Medulla oblongata (tissue), 1 donor: ENCODE results near the gene FARS2.

Source experiments
- DNase-seq: peaks from one replicate; pipeline ENCODE4 v3.0.0-alpha.2; 2015; ENCODE audit errors: extremely low spot score

Gene FARS2

DNA sequence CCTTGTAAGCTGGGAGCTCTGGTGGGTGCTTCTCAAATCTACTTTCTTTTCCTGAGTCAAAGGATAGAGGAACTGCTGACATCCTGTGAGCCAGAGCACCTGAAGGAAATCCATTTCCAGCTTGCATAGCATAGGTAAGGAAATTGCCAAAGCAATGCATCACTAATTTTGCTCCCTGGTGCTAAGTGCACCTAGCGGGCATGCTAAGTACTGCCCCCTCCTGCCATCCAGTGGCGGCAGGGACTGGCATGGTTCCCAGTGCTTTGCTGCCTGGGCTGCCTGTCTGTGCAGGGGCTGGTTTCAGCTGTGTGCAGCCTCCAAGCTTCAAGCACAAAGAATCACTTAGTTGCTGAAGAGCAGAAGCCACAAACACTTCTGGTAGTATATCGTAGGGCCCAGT, 63.9 kb downstream of the FARS2 start:
- peak; percentile 74 for DNase-seq

DNA sequence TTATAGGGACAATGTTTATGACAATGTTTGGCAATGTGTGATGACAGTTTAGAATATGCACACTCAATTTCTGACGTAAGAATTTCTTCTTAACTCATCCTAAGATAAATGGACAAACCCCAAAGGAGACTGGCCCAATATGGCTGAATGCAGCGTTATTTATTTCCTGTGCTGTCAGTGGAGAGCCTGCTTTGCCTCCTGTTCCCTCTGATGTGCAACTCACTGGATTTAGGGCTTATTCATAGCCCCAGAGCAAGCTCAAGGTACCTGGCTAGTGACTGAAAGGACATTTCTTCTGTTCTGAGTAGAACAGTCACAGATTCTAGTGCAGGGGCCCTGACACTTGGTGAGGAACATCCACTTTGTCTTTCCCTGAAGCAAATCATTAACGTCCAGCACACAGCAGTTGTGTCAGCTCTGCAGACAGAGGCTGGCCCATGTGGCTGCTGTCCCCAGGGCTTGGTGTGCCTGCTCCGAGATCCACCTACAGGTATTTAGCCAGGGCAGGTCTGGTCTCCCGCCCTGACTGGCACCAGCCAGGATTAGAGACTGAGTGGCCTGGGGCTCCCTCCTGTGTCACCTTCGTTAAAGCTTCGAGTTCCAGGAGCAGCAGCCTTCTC, 64.8 kb downstream of the FARS2 start:
- DNase-seq, result no peak

DNA sequence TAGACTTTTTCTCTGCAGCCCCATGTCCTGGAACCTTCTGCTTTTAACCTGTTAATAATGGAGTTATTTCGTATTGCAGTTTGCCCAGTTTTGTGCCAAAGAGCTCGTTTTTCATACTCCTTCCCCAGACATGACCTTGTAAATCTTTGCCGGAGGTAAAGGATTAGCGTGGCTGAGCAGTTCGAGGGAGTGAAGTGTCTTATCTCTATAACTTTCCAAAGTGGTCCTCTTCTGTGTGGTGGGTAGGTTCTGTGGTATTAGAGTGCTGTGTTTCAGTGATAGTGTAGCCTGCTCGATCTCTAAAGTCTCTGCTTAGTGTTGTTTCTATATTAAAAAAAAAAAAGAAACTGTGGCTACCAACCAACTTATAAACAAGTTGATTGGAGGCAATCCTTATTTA, 67.5 kb downstream of the FARS2 start:
- DNase-seq, result no peak

DNA sequence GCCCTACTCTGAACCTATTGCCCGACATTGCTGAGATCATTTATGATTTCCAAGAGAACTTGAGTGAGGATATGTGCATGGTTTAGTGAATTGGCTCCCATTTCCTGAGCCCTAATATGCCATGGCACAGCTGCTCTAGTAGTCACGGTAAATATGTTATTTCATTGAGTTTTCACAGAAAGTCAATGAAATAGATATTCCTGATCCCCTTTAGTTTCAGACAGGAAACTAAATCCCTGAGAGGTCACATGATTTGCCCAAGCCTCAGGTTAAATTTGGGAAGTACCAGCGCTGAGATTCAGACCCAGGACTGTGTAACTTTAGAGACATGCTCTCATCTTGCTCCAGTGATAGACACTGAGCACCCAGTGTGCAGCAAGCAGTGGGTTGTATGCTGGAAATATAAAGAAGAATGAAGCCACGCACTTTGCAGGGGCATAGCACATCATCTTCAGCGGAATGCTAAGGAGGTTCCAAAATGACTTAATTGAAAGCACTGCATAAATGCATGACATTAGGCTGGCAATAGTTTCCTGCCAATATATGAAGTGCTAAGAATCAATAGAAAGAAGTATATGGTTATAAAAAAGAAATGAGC, 70.6 kb downstream of the FARS2 start:
- no peak for DNase-seq

DNA sequence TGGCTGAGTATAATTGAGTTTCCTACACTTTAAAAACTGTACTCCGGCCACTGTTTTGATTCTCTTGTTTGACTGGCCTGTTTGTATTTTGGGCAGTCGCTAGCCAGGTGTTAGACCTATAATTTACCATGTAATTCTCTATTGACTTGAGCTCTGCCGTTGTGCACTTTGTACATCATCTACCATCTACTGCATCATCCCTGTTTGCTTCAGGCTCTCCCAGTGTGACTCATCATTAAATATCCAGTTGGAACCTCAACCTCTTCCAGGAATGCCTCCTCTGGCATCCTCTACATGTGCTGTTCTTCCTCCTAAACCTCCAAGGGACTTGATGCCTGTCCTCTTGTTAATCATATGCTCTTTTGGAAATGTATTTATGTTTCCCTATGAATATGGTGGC, 72.3 kb downstream of the FARS2 start:
- DNase-seq, result no peak

DNA sequence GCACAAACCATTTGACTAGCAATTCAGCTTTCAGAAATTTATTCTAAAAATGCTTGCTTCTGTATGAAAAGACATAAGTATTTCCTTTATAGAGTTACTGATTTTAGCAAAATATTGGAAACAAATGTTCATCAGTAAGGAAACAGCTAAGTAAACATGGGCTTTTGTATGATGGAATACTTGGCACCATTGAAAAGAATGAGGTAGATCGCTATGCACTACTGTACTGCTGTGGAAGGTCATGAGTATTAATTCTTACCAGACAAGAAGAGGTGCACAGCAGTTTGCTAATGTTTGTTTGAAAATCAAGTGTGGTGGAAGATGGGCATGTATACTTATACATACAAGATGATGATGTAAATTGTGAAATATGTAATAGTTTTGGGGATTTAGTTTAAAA, 73.0 kb downstream of the FARS2 start:
- DNase-seq, result no peak

DNA sequence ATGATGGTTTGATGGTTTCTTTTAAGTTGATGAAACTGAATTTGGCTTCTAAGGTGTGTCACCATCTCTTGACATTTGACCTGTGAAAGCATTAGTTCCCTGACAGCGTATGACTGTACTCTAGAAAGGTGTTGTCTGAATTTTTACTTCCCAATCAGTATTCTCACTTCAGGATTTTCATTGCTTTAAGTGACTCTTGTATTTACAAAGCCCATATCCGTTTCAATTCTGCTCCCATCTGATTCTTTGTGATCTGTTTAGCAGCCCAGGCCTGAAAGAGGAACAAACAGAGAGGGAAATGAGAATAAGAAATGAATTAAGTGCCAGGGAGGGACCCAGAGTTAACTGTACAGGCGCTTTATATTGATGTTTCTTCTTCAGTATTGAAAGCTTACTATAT, 73.7 kb downstream of the FARS2 start:
- peak; percentile 58 for DNase-seq

DNA sequence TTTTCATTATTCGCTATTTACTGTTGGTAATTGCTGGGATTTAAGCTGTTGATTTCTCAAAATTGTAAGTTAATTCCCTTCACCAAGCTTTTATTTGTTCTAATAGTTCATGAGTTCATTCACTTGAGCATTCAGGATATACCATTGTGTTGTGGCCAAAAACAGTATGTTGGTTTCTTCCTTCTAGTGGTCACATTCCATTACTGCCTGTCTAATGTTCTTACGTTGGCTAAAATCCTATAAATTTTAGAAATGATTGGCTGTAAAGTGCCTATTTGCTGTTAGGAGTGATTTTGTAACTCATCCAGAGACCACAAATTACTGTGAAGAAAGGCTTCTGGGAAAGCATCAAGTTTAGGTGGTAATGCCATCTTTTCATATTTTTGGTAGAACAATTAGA, 76.3 kb downstream of the FARS2 start:
- DNase-seq, result no peak

DNA sequence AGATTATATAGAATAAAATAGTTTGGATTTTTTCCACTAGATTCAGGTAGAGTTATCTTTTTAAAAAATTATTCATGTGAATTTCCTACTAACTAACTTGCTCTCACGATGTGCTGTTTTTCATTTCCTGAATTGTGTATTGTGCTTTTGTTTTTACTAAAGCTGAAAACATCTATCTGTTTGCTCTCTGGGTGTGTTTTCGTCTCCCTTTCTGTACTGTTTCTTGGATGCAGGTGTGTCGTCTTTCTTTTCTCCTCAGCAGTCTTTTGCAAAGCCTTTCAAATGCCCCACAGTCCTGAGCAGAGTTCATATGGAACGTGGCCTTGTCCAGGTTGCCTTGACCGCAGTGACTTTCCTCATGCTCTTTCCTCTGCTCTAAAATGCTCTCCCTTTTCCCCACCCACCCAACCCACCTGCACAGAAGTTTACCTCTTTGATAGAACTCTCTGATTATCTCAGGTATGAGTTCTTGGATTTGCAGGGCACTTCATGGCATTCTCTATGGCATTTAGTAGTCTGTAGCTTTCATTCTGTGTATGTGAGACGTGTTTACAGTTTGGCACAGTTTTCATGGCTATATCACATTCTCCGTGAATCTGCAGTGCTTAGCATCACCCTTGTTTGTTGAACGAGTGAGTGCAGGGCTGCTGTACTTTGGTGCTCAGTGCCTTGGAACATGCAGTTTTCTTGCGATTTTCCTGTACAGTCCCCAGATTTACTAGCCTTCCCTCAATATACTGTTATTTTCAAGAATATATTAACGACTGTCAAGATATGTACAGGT, 77.1 kb downstream of the FARS2 start:
- DNase-seq, result no peak

DNA sequence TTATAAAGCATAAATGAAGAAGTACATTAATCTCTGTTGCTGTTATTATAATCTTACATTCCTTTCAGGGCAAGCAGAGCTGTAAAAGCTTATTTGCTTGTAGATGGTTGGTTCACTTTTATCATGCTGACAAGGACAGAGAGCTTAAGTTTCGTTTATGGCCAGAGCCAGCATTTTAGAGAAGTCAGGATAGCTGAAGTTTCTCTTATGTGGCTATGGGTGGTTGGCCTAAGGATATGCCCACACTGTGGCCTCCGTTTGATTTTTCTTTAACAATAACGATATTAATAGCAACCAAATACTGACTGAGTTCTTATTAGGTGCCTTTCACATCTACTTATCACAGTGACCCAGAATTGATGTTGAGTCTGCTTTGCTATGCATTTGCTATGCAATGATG, 78.5 kb downstream of the FARS2 start:
- DNase-seq, result peak; percentile 32

DNA sequence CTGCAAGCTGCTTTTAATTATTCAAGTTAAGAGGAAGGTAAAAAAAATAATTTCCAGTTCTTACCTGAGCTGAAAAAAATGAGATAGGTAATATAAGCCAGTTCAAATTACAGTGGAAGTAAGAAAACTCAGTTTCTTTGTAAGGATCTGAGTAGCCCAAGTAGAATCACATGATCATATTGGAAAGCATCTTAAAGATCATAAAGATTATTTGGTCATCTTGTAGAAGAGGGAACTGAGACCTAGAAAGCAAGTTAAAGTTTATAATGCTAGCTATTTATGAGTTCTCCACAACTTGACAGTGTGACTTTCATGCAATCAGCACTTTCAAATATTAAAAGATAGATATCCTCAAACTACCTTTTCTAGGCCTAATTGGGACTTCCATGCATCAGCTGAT, 80.5 kb downstream of the FARS2 start:
- DNase-seq, result no peak

DNA sequence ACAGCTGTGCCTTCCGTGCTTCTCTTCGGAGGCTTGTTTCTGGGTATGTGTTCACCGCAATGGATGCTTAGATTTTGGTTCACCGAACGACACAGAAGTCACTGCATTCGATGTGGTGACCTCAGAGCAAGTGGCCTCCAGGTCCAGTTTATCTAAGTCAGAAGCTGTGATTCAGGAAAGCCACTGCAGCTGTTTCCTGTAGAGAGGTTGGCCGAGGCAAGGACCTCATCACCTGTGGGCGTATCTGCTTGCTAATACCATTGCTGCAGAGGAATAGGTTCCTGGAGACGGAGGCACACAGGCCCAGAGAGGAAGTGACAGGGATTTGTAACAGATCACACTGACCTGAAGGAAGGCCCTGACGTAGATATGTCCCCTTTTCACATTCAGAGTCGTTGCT, 82.7 kb downstream of the FARS2 start:
- no peak for DNase-seq

DNA sequence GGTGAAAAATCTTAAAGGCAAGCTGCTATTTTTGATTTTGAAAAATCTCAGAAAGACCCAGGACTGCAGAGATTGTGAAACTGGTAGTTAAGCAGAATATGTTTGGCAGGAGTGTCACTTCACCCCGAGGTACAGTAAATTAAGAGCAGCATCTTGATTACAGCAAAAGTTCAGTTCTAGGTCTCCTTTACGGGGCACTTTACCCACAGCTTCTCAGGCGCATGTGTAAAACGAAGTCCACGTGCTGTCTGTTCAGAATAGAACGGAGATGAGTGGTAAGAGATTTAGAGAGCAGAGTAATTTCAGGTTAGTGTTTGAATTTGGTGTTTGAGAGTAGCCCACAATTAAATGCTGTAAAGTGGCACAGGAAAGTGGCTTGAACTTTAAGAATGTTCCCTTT, 84.0 kb downstream of the FARS2 start:
- no peak for DNase-seq

DNA sequence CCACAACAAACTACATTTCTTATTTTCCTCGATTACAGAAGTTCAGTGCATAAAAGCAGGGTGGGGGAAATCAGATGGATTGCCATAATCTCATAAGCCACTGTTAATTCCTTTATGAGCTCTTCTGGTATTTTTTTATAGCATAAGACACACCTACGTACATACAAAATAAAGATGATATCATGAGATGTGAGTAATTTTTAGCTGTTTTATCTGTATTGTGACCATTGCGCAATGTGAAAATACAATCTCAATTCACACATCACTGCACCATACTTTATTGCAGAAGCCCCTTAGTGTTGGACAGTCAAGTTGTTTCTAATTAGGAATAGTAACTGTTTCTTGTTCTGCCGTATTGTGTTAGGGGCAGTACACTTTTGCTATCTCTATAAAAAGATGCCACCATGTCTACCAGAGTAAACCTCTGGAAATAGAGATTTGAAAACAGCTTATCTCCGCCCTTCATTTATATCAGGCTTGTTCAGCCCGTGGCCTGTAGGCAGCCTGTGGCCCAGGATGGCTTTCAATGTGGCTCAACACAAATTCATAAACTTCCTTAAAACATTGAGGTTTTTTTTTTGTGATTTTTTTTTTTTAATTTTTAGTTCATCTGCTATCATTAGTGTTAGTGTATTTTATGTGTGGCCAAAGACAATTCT, 90.4 kb downstream of the FARS2 start:
- DNase-seq, result no peak

DNA sequence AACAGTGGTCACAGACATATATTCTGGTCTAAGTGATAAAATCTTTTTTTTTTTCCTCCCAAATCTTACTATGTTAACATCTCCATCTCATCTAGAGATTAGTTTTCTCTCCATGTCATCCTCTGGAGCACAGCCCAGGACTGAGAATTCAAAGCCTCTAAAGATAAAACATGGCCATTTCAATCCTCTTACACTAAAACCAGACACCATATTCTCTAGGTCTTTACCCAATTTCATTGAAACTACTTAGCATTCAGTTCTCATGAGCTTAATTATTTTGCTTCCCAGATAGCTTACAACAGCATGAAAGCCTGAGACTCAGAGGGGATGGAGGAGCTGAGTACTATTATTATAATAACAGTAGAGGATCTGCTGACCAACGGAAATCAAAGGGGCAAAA, 92.7 kb downstream of the FARS2 start:
- no peak for DNase-seq

DNA sequence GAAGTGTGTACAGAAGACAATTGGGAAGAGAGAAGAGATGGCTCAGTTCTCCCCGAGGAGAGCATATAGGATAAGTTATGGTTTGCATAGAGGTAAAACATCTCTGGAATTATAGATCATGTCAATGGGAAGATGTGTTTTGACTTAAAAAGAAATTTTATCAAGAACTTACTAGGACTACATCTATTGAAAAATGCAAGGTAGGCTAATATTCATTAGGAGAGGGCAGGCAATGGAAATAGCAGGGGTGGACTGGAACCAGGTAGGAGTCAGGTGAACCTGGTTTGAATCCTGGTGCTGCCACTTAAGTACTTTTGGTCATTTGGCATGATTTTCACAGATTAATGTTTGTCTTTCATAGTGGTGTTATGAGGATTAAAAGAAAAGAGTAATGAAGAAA, 96.2 kb downstream of the FARS2 start:
- no peak for DNase-seq

DNA sequence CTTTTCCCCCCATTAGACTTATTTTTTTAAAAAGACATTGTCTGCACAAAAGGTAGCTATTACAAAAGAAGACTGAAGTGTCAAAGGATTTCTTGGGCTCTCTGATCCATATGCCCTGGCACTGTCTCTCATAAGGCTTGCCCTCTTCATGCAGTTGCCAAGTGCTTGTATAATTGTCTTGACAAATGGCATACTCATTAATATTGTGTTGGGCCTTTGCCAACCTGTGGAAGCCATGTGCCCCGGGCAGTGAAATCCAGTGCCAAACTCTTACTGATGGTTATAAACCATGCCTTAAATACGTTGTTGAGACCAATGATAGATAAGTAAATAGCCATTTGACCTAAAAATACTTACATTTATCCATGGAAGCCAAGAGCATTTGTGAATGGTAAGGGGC, 98.1 kb downstream of the FARS2 start:
- DNase-seq, result no peak

DNA sequence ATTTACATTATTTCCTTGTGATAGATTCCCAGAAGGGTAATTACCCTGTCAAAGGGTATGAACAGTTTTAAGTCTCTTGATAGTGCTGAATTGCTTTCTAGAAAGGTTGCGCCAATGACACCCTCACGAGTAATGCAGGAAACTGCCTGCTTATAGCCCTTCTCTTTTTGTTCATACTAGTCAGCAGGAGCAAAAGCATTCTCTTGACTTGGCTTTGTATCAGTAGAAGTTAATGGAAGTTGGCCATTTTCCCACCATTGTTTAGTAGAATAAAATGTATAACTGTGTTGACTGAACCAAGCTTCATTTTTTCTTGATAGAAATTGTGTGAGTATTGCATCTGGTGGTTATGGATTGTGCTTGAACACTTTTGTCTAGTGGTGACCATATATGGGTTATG, 100.1 kb downstream of the FARS2 start:
- DNase-seq, result no peak

DNA sequence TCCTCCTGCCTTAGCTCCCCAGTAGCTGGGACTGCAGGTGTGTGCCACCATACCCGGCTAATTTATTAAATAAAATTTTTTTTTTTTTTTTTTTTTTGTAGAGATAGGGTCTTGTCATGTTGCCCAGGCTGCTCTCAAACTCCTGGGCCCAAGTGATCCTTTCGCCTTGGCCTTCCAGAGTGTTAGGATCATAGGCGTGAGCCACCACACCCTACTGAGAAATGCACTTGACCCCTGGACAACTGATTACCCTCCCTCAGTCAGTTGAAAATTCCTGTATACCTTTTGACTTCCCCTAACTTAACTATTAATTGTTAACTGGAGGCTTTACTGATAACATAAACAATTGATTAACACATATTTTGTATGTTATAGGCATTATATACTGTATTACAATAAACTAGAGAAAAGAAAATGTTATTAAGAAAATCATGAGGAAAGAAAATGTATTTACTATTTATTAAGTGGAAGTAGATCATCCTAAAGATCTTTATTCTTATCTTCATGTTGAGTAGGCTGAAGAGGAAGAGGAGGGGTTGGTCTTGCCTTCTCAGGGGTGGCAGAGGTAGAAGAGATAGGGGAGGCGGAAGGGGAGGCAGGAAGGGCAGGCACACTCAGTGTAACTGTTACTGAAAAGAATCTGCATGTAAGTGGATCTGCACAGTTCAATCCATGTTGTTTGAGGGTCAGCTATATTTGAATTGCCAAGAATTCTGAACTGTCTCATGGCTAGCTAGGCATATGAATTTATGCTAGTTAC, 104.3 kb downstream of the FARS2 start:
- no peak for DNase-seq

DNA sequence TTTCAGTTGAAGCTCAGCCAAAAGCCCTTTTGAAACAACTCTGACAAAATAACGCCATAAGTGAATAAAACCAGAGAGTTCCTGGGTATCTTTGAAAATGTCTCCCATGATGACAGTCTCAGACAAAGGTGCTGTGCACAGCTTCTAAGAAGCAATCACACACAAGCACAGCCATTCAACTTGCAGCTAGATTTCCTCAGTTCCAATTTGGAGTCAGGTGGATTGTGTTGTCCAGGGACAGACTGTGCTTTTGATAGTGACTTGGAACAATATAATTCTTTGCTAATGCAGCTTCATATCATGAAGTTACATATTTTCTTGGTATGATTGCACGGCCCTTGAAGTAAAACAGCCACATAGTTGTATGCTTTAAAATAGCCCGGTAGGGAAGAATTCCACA, 105.6 kb downstream of the FARS2 start:
- no peak for DNase-seq

DNA sequence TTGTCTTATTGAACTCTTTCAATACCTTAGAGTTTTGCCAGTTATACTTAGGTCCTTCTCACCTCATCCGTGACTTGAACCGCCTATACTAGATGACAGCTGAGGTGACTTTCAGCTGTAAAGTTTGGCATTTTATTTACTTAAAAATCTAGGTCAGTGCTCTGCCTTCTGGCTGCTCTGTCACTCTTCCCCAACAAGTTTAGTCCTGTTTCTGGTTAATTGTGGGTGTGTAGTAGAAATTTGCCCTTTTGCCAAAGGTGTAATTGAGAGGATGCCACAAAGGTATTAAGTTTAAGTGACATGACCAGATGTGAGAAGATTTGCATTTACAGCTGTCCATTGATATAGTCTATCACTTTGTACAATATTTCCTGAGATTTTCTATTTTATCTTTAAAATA, 106.2 kb downstream of the FARS2 start:
- no peak for DNase-seq

DNA sequence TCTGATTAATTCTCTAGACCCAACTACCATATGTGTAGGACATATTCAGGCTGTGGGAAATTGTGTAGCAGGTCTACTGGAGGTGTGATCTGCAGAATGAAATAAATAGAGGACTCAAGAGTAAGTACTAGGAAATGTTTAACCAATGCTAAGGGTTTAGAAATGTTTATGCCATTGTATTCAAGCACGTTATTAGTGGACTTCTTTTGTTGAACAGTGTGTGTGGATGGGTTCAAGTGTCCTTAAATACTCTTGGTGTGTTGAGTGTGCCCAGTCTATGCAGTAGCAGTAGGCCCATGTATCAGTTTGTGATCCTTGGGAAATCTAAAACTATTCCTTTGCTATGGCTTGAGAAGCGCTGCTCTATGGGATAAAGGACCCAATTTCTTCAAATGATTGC, 112.1 kb downstream of the FARS2 start:
- no peak for DNase-seq
